ENCODE data around the gene TTC6. TPM values are rescaled to one million over a fixed set of nuclear protein-coding genes. Genes with fewer than 3 reads are reported as not detected.
A peak's percentile ranks its signal among the peaks of the same experiment; 100 is the strongest.
"Not testable (repeated sequence)": the region's sequence is repeated elsewhere in the genome, so short reads cannot be mapped to it uniquely, and the experiment has no call there.

Gene TTC6
- total RNA-seq, 6 donors from 2014 or later = 5.2 to 63.9 (median 10.8) TPM

- H3K27ac ChIP-seq = no peak overlapping the region
- 88 to 89% methylated on average over 1 of the region's 1 CpG for WGBS, 2 donors
- DNase-seq (no peak), ATAC-seq (ENCODE audit: low FRiP score in 2 of 2) (no peak)
- no peaks in the 10 kb centered on the region for H3K27me3 ChIP-seq
- peaks cover 0 to 8% (median 0%) of the 10 kb centered on the region in 4 donors for H3K9me3 ChIP-seq
- no peaks in the 10 kb centered on the region for H3K4me1 ChIP-seq
- H3K4me3 ChIP-seq = no peak overlapping the region
- H3K36me3 ChIP-seq = no peaks in the 10 kb centered on the region
- no peak for TF ChIP-seq POLR2AphosphoS5 (IDR thresholded peaks at IDR 0.05)
- no peak for TF ChIP-seq CTCF (IDR thresholded peaks at IDR 0.05)
- TF ChIP-seq EP300 (IDR thresholded peaks at IDR 0.05) = no peak
Measured at GRCh38 chr14:37553935-37554550, 41.4 kb upstream of the TTC6 start.

GRCh38 chr14:37555596-37555995 lies 39.8 kb upstream of the TTC6 start:
- H3K4me3 ChIP-seq; H3K4me1 ChIP-seq; H3K36me3 ChIP-seq; H3K27ac ChIP-seq; H3K9me3 ChIP-seq; ATAC-seq (ENCODE audit: low FRiP score in 2 of 2); H3K27me3 ChIP-seq: not testable (repeated sequence)
- no CpG with 5 or more reads among the region's 33 CpGs for WGBS, 2 donors
- peak in 1 of 2 donors; percentile 54 for DNase-seq

- no peak for DNase-seq
- ATAC-seq (ENCODE audit: low FRiP score in 2 of 2) = no peak
- TF ChIP-seq EP300 (IDR thresholded peaks at IDR 0.05) = no peak
- no peak for TF ChIP-seq POLR2AphosphoS5 (IDR thresholded peaks at IDR 0.05)
- TF ChIP-seq POLR2A (IDR thresholded peaks at IDR 0.05) = no peak
- TF ChIP-seq CTCF (IDR thresholded peaks at IDR 0.05) = no peak
- H3K4me3 ChIP-seq = no peak overlapping the region
- H3K27ac ChIP-seq = no peak overlapping the region
- H3K9me3 ChIP-seq = no peaks in the 10 kb centered on the region
- H3K4me1 ChIP-seq = no peaks in the 10 kb centered on the region
- H3K36me3 ChIP-seq = no peaks in the 10 kb centered on the region
- WGBS, 2 donors = 84 to 92% methylated on average over 4 of the region's 4 CpGs
- H3K27me3 ChIP-seq = no peaks in the 10 kb centered on the region
Measured at GRCh38 chr14:37558740-37559139, 36.7 kb upstream of the TTC6 start.

GRCh38 chr14:37559386-37559785 lies 36.0 kb upstream of the TTC6 start:
- DNase-seq (no peak), ATAC-seq (ENCODE audit: low FRiP score in 2 of 2) (no peak)
- Histone ChIP-seq H3K4me3 (no peak overlapping the region), H3K4me1 (no peaks in the 10 kb centered on the region), H3K27me3 (no peaks in the 10 kb centered on the region), H3K36me3 (no peaks in the 10 kb centered on the region), H3K9me3 (no peaks in the 10 kb centered on the region), H3K27ac (no peak overlapping the region)
- TF ChIP-seq CTCF (IDR thresholded peaks at IDR 0.05) (no peak), POLR2A (IDR thresholded peaks at IDR 0.05) (no peak), EP300 (IDR thresholded peaks at IDR 0.05) (no peak), POLR2AphosphoS5 (IDR thresholded peaks at IDR 0.05) (no peak)
- WGBS, 2 donors = 76 to 84% methylated on average over 6 of the region's 6 CpGs

GRCh38 chr14:37563189-37563588 lies 32.2 kb upstream of the TTC6 start:
- 78 to 87% methylated on average over 2 of the region's 2 CpGs for WGBS, 2 donors

More at GRCh38 chr14:37563189-37563588, 32.2 kb upstream of the TTC6 start:
- Histone ChIP-seq H3K4me3 (no peak overlapping the region), H3K27me3 (no peaks in the 10 kb centered on the region), H3K36me3 (no peaks in the 10 kb centered on the region), H3K27ac (no peak overlapping the region), H3K9me3 (no peaks in the 10 kb centered on the region), H3K4me1 (peaks cover 0 to 6% (median 0%) of the 10 kb centered on the region in 4 donors)
- ATAC-seq (ENCODE audit: low FRiP score in 2 of 2) (no peak), DNase-seq (no peak)
- TF ChIP-seq POLR2AphosphoS5 (IDR thresholded peaks at IDR 0.05) (no peak), EP300 (IDR thresholded peaks at IDR 0.05) (no peak), POLR2A (IDR thresholded peaks at IDR 0.05) (no peak), CTCF (IDR thresholded peaks at IDR 0.05) (no peak)
